NCI-H2196 treated with DMSO at 0.1 percent for 48 hours (cell line): Measurements from ENCODE around the gene SLC26A9.
"Not testable (repeated sequence)": the region's sequence is repeated elsewhere in the genome, so short reads cannot be mapped to it uniquely, and the experiment has no call there.

Source experiments
- DNase-seq: peaks from one replicate; lab custom pipeline; 2025; ENCODE audit not compliant: unreplicated experiment; lab: John Stamatoyannopoulos, UW

The SLC26A9 gene

GRCh38 chr1:205927247-205927646 lies 16.0 kb downstream of the SLC26A9 start:
- no peak for DNase-seq

DNA sequence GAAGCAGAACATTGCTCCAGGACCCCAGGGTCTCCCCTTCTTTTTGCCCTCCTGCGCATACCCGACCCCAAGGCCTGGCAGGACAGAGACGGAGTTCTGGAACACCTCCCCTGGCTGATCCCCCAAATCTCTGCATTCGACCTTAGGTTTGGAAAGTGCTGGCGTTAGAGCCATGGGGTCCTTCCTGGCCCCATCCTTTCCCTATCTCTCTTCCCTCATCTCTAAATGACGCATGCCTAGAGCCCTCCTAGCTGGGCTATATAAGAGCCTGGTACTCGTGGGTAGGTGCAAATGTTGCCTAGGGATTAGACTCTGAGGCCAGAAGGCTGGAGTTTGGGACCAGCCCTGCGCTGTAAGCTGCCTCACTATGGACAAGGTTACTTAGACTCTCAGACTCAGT lies 16.6 kb downstream of the SLC26A9 start:
- DNase-seq, result no peak

DNA sequence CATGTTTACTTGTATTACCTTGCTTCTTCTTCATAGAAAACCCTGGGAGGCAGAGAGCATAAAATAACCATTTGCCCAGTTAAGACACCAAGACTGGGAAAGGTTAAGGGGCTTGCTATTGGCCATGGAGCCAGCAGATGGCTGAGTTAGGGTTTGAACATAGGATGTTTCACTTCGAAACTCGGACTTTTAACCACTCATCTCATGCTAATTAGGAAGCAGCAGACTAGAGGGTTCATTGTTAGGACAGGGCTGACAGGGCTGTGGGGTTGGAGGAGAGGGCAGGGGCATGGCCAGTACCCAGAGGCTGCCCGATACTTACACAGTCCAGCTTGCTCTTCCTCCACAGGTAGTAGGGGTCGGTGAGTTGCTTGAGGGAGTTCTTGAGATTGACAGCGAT lies 17.0 kb downstream of the SLC26A9 start:
- no peak for DNase-seq

- no peak for DNase-seq
These were observed 17.5 kb downstream of the SLC26A9 start for GRCh38 chr1:205925736-205926135.

DNA sequence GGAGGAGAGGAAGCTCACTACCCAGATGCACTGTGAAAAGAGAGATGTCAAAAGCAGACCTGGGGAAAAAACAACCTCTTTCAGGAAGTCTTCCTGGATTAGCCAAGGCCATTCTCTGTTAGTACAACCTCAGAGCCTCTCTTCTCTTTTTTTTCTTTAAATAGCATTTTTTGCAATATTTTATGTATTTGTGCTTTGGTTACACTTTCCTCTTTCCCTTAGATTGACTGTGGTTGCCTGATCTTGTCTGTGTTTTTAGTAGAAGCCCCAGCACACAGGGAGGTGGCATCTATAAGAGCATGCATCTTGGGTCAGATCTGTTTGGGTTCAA lies 18.8 kb downstream of the SLC26A9 start:
- DNase-seq, result no peak

- DNase-seq, result no peak
These were observed 19.4 kb downstream of the SLC26A9 start for GRCh38 chr1:205923651-205924459.

GRCh38 chr1:205922806-205923205 lies 20.4 kb downstream of the SLC26A9 start:
- DNase-seq, result no peak

DNA sequence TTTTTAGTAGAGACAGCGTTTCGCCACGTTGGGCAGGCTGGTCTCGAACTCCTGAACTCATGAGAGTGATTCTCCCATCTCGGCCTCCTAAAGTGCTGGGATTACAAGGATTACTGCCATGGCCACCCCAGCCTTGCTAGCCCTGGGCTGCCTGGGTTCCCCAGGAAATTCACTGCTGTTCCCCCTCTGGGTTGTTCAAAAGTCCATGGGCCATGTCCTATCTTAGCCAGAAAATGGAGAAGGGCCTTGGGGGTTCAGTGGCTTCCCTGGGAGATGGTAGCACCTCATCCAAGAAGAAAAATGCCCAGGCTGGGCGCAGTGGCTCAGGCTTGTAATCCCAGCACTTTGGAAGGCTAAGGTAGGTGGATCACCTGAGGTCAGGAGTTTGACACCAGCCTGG lies 20.9 kb downstream of the SLC26A9 start:
- DNase-seq, result no peak

GRCh38 chr1:205921570-205921909 lies 21.7 kb downstream of the SLC26A9 start:
- DNase-seq, result no peak

- no peak for DNase-seq
These were observed 22.2 kb downstream of the SLC26A9 start for GRCh38 chr1:205920861-205921569.

DNA sequence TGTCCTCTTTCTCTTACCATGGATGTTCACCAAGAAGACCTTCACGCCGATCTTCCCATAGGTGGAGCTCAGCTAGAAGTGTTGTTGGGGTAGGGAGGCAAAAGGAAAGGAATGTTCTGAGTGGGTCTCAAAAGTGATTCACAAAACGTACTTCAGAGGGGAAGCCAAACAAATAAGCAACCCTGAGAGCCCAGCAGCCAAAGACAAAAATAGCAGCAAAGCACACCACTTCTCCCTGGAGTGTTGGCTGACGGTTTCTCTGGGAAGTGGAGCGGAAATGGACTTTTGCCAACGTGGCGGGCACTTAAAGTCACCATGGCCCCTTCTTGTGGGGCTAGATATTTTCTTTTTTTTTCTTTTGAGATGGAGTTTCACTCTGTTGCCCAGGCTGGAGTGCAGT lies 23.1 kb downstream of the SLC26A9 start:
- DNase-seq, result no peak

GRCh38 chr1:205918955-205919746 lies 24.1 kb downstream of the SLC26A9 start:
- DNase-seq, result peak; percentile 76

- no peak for DNase-seq
These were observed 25.6 kb downstream of the SLC26A9 start for GRCh38 chr1:205917466-205918238.

GRCh38 chr1:205916541-205916940 lies 26.7 kb downstream of the SLC26A9 start:
- DNase-seq, result no peak

- DNase-seq, result no peak
These were observed 27.8 kb downstream of the SLC26A9 start for GRCh38 chr1:205915354-205915990.

- no peak for DNase-seq
These were observed 28.5 kb downstream of the SLC26A9 start for GRCh38 chr1:205914730-205915129.

GRCh38 chr1:205914155-205914507 lies 29.1 kb downstream of the SLC26A9 start:
- no peak for DNase-seq

DNA sequence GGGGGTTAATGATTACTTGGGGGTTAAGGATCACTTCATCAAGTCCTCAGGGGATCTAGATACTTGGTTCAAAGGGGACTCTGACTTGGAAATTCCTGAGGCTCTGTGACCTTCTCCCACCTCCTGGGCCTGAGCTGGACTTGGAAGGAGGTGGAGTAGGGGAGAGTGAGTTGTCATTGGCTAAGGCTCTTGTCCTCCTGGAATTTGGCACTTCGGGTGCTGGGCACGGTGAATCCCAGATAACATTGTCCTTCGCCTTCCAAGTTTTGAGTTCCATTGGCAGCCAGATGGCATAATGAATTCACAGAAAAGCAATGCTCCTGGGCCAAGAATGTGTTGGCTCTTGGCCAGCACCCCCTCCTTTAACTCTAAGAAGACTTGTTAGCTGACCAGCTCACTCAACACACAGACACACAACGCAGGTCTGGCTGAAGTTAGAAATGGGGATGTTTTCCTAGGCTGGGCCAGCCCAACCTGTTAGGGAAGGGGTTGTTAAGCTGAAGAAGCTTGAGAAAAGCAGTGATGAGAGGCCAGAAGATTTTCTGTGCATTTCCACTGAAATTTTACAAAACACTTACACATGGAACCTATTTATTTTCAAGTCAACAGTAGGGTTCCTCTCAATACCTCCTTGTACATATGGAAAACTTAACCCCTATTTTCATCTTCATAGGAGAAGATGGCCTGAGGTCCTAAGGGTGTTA lies 29.7 kb downstream of the SLC26A9 start:
- no peak for DNase-seq

- DNase-seq, result no peak
These were observed 35.5 kb downstream of the SLC26A9 start for GRCh38 chr1:205907794-205908193.

GRCh38 chr1:205905095-205905494 lies 38.2 kb downstream of the SLC26A9 start:
- not testable (repeated sequence) for DNase-seq
